GM12878 (cell line): ENCODE measurements around the gene SCN7A.

Experiments used
- CBFB ChIP-seq: IDR thresholded peaks from 2 replicates; pipeline ENCODE4 v1.6.1; 2016; ENCODE audit warnings: antibody characterized with exemption, low read depth
- HCFC1 ChIP-seq: fragments of 150-350 bp; IDR thresholded peaks from 2 replicates; pipeline ENCODE4 v1.6.1; 2014; ENCODE audit warnings: low read length
- IKZF1 ChIP-seq: fragments of 450-650 bp; conservative IDR thresholded peaks from 2 replicates; pipeline ENCODE4 v1.6.1; 2017; ENCODE audit warnings: antibody characterized with exemption, mild to moderate bottlenecking
- POLR2AphosphoS5 ChIP-seq: IDR thresholded peaks from 2 replicates; pipeline ENCODE4 v1.6.1; 2011; ENCODE audit warnings: mild to moderate bottlenecking, low read length, inconsistent platforms
- SREBF1 ChIP-seq: IDR thresholded peaks from 2 replicates; pipeline ENCODE4 v1.6.1; 2012; ENCODE audit warnings: mild to moderate bottlenecking, low read length
- SREBF2 ChIP-seq: IDR thresholded peaks from 2 replicates; pipeline ENCODE4 v1.6.1; 2012; ENCODE audit warnings: mild to moderate bottlenecking, low read length
- TF ChIP-seq, protein P1 (sequence below), 3 experiments: IDR thresholded peaks in 2 of 3; conservative IDR thresholded peaks in 1 of 3; 2 replicates each; pipeline ENCODE4 v1.5.1; 2011; ENCODE audit warnings: low read depth in 3 of 3, low read length in 3 of 3, mild to moderate bottlenecking in 3 of 3, control low read depth in 2 of 3, moderate library complexity in 2 of 3, inconsistent platforms in 1 of 3, mixed read lengths in 1 of 3; ENCODE audit not compliant: control insufficient read depth in 2 of 3, insufficient read depth in 1 of 3; ENCODE audit errors: extremely low read depth in 1 of 3
- TF ChIP-seq, protein P2 (sequence below): fragments of 450-650 bp; IDR thresholded peaks from 2 replicates; pipeline ENCODE4 v1.6.1; 2016; ENCODE audit warnings: mild to moderate bottlenecking, moderate library complexity, borderline replicate concordance
- TF ChIP-seq, protein P3 (sequence below): IDR thresholded peaks from 2 replicates; pipeline ENCODE4 v1.6.1; 2011; ENCODE audit warnings: low read depth, low read length, improper control_type of control experiment, borderline replicate concordance
- TF ChIP-seq, protein P4 (sequence below): IDR thresholded peaks from 2 replicates; pipeline ENCODE4 v1.6.1; 2012; ENCODE audit warnings: improper control_type of control experiment, low read depth, low read length; ENCODE audit not compliant: insufficient replicate concordance
- TF ChIP-seq, protein P5 (sequence below): fragments of 450-650 bp; IDR thresholded peaks from 2 replicates; pipeline ENCODE4 v1.6.1; 2014; ENCODE audit warnings: mild to moderate bottlenecking
- TF ChIP-seq, protein P6 (sequence below): IDR thresholded peaks from 2 replicates; pipeline ENCODE4 v1.6.1; 2012; ENCODE audit warnings: low read depth, low read length, improper control_type of control experiment

DNA sequence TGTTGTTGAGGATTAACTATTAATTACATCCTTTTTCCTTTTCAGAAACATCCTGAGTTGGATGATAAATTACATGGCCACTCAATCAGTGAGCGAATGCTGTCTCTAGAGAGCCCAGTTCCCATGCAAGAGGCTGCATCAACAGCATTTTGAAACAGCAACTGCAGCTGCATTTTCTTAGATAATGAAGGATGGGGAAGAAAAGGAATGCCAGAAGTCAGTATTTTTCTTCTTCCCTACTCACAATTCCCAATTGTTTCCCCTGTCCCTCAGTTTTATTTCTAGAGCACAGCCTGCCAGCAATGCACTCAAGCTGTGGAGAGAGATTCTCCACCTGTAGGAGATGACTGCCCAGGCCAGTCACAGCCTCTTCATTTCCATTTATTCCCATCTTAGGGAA lies 6.9 kb downstream of the SCN7A start:
- TF ChIP-seq, protein P1, sequence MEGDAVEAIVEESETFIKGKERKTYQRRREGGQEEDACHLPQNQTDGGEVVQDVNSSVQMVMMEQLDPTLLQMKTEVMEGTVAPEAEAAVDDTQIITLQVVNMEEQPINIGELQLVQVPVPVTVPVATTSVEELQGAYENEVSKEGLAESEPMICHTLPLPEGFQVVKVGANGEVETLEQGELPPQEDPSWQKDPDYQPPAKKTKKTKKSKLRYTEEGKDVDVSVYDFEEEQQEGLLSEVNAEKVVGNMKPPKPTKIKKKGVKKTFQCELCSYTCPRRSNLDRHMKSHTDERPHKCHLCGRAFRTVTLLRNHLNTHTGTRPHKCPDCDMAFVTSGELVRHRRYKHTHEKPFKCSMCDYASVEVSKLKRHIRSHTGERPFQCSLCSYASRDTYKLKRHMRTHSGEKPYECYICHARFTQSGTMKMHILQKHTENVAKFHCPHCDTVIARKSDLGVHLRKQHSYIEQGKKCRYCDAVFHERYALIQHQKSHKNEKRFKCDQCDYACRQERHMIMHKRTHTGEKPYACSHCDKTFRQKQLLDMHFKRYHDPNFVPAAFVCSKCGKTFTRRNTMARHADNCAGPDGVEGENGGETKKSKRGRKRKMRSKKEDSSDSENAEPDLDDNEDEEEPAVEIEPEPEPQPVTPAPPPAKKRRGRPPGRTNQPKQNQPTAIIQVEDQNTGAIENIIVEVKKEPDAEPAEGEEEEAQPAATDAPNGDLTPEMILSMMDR (IDR thresholded peaks at IDR 0.05 in 2 of 3, conservative IDR thresholded peaks at IDR 0.05 in 1 of 3; ENCODE audit: control insufficient read depth in 2 of 3, extremely low read depth in 1 of 3, insufficient read depth in 1 of 3, low read depth in 3 of 3, low read length in 3 of 3), result no peak
- TF ChIP-seq IKZF1 (no peak), SREBF1 (no peak), HCFC1 (no peak), SREBF2 (no peak), CBFB (no peak), POLR2AphosphoS5 (no peak)
- TF ChIP-seq, protein P2, sequence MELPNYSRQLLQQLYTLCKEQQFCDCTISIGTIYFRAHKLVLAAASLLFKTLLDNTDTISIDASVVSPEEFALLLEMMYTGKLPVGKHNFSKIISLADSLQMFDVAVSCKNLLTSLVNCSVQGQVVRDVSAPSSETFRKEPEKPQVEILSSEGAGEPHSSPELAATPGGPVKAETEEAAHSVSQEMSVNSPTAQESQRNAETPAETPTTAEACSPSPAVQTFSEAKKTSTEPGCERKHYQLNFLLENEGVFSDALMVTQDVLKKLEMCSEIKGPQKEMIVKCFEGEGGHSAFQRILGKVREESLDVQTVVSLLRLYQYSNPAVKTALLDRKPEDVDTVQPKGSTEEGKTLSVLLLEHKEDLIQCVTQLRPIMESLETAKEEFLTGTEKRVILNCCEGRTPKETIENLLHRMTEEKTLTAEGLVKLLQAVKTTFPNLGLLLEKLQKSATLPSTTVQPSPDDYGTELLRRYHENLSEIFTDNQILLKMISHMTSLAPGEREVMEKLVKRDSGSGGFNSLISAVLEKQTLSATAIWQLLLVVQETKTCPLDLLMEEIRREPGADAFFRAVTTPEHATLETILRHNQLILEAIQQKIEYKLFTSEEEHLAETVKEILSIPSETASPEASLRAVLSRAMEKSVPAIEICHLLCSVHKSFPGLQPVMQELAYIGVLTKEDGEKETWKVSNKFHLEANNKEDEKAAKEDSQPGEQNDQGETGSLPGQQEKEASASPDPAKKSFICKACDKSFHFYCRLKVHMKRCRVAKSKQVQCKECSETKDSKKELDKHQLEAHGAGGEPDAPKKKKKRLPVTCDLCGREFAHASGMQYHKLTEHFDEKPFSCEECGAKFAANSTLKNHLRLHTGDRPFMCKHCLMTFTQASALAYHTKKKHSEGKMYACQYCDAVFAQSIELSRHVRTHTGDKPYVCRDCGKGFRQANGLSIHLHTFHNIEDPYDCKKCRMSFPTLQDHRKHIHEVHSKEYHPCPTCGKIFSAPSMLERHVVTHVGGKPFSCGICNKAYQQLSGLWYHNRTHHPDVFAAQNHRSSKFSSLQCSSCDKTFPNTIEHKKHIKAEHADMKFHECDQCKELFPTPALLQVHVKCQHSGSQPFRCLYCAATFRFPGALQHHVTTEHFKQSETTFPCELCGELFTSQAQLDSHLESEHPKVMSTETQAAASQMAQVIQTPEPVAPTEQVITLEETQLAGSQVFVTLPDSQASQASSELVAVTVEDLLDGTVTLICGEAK, result no peak
- TF ChIP-seq, protein P3, sequence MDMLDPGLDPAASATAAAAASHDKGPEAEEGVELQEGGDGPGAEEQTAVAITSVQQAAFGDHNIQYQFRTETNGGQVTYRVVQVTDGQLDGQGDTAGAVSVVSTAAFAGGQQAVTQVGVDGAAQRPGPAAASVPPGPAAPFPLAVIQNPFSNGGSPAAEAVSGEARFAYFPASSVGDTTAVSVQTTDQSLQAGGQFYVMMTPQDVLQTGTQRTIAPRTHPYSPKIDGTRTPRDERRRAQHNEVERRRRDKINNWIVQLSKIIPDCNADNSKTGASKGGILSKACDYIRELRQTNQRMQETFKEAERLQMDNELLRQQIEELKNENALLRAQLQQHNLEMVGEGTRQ, result no peak
- TF ChIP-seq, protein P4, sequence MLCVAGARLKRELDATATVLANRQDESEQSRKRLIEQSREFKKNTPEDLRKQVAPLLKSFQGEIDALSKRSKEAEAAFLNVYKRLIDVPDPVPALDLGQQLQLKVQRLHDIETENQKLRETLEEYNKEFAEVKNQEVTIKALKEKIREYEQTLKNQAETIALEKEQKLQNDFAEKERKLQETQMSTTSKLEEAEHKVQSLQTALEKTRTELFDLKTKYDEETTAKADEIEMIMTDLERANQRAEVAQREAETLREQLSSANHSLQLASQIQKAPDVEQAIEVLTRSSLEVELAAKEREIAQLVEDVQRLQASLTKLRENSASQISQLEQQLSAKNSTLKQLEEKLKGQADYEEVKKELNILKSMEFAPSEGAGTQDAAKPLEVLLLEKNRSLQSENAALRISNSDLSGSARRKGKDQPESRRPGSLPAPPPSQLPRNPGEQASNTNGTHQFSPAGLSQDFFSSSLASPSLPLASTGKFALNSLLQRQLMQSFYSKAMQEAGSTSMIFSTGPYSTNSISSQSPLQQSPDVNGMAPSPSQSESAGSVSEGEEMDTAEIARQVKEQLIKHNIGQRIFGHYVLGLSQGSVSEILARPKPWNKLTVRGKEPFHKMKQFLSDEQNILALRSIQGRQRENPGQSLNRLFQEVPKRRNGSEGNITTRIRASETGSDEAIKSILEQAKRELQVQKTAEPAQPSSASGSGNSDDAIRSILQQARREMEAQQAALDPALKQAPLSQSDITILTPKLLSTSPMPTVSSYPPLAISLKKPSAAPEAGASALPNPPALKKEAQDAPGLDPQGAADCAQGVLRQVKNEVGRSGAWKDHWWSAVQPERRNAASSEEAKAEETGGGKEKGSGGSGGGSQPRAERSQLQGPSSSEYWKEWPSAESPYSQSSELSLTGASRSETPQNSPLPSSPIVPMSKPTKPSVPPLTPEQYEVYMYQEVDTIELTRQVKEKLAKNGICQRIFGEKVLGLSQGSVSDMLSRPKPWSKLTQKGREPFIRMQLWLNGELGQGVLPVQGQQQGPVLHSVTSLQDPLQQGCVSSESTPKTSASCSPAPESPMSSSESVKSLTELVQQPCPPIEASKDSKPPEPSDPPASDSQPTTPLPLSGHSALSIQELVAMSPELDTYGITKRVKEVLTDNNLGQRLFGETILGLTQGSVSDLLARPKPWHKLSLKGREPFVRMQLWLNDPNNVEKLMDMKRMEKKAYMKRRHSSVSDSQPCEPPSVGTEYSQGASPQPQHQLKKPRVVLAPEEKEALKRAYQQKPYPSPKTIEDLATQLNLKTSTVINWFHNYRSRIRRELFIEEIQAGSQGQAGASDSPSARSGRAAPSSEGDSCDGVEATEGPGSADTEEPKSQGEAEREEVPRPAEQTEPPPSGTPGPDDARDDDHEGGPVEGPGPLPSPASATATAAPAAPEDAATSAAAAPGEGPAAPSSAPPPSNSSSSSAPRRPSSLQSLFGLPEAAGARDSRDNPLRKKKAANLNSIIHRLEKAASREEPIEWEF, result no peak
- TF ChIP-seq, protein P5, sequence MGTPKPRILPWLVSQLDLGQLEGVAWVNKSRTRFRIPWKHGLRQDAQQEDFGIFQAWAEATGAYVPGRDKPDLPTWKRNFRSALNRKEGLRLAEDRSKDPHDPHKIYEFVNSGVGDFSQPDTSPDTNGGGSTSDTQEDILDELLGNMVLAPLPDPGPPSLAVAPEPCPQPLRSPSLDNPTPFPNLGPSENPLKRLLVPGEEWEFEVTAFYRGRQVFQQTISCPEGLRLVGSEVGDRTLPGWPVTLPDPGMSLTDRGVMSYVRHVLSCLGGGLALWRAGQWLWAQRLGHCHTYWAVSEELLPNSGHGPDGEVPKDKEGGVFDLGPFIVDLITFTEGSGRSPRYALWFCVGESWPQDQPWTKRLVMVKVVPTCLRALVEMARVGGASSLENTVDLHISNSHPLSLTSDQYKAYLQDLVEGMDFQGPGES, result no peak
- TF ChIP-seq, protein P6, sequence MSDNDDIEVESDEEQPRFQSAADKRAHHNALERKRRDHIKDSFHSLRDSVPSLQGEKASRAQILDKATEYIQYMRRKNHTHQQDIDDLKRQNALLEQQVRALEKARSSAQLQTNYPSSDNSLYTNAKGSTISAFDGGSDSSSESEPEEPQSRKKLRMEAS, result no peak
